NB4 (cell line): ENCODE data around the gene OSBPL8.
"Not testable (repeated sequence)": the region's sequence is repeated elsewhere in the genome, so short reads cannot be mapped to it uniquely, and the experiment has no call there.

Source experiments
- DNase-seq: peaks from one replicate; pipeline ENCODE4 v3.0.0; 2010; ENCODE audit warnings: low read depth
- H3K4me3 ChIP-seq: one replicate; pipeline ENCODE4 v1.5.1; 2011; ENCODE audit warnings: mild to moderate bottlenecking, low read depth, low read length, moderate library complexity
- MYC ChIP-seq: IDR thresholded peaks from 2 replicates; pipeline ENCODE4 v1.6.1; 2011; ENCODE audit warnings: low read depth, low read length
- POLR2A ChIP-seq: IDR thresholded peaks from 2 replicates; pipeline ENCODE4 v1.6.1; 2011; ENCODE audit warnings: mild to moderate bottlenecking; ENCODE audit not compliant: insufficient read length; ENCODE audit errors: extremely low read depth
- TF ChIP-seq, protein P1 (sequence below): IDR thresholded peaks from one replicate; pipeline ENCODE4 v1.5.1; 2012; ENCODE audit warnings: low read depth, low read length
- TF ChIP-seq, protein P2 (sequence below): IDR thresholded peaks from 2 replicates; pipeline ENCODE4 v1.6.1; 2011; ENCODE audit warnings: low read depth, low read length

The OSBPL8 gene

GRCh38 chr12:76375939-76376338 is 183.6 kb downstream of the OSBPL8 start:
- no peak for DNase-seq
- no peak overlapping the region for H3K4me3 ChIP-seq
- TF ChIP-seq POLR2A (no peak), MYC (no peak)
- TF ChIP-seq, protein P1, sequence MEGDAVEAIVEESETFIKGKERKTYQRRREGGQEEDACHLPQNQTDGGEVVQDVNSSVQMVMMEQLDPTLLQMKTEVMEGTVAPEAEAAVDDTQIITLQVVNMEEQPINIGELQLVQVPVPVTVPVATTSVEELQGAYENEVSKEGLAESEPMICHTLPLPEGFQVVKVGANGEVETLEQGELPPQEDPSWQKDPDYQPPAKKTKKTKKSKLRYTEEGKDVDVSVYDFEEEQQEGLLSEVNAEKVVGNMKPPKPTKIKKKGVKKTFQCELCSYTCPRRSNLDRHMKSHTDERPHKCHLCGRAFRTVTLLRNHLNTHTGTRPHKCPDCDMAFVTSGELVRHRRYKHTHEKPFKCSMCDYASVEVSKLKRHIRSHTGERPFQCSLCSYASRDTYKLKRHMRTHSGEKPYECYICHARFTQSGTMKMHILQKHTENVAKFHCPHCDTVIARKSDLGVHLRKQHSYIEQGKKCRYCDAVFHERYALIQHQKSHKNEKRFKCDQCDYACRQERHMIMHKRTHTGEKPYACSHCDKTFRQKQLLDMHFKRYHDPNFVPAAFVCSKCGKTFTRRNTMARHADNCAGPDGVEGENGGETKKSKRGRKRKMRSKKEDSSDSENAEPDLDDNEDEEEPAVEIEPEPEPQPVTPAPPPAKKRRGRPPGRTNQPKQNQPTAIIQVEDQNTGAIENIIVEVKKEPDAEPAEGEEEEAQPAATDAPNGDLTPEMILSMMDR, result no peak
- TF ChIP-seq, protein P2, sequence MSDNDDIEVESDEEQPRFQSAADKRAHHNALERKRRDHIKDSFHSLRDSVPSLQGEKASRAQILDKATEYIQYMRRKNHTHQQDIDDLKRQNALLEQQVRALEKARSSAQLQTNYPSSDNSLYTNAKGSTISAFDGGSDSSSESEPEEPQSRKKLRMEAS, result no peak

GRCh38 chr12:76375470-76375869 is 184.1 kb downstream of the OSBPL8 start:
- H3K4me3 ChIP-seq, result no peak overlapping the region
- TF ChIP-seq POLR2A (no peak), MYC (no peak)
- TF ChIP-seq, protein P2, result no peak
- TF ChIP-seq, protein P1, result no peak
- DNase-seq, result no peak

GRCh38 chr12:76374386-76375020 is 185.1 kb downstream of the OSBPL8 start:
- TF ChIP-seq MYC (no peak), POLR2A (no peak)
- TF ChIP-seq, protein P2, result no peak
- TF ChIP-seq, protein P1, result no peak
- DNase-seq, result no peak
- no peak overlapping the region for H3K4me3 ChIP-seq

GRCh38 chr12:76368230-76368629 is 191.3 kb downstream of the OSBPL8 start:
- DNase-seq, result no peak
- H3K4me3 ChIP-seq, result no peak overlapping the region
- no peak for TF ChIP-seq MYC
- TF ChIP-seq, protein P1, result no peak
- TF ChIP-seq, protein P2, result no peak
- TF ChIP-seq POLR2A, result no peak

- DNase-seq, result no peak
- no peak overlapping the region for H3K4me3 ChIP-seq
Measured at GRCh38 chr12:76366163-76366562, 193.4 kb downstream of the OSBPL8 start.

GRCh38 chr12:76364131-76364530 is 195.4 kb downstream of the OSBPL8 start:
- DNase-seq, H3K4me3 ChIP-seq: not testable (repeated sequence)

More at GRCh38 chr12:76366163-76366562, 193.4 kb downstream of the OSBPL8 start:
- TF ChIP-seq, protein P2, result no peak
- TF ChIP-seq POLR2A (no peak), MYC (no peak)
- TF ChIP-seq, protein P1, result no peak
